IMR-90 (cell line): Measurements from ENCODE around the gene LAMP5. TPM values are rescaled to one million over a fixed set of nuclear protein-coding genes. Genes with fewer than 3 reads are reported as not detected.

Experiments used
- ATAC-seq: fragments of 200-7000 bp; cut with Tn5 transposase; 2 replicates; pipeline ENCODE4 v1.9.1; 2020; ENCODE audit warnings: low read depth, mild to moderate bottlenecking, moderate library complexity
- BruUV-seq: library from RNA; stranded (reverse); fragments of 400-500 nt; replicated peaks from 2 replicates; lab custom pipeline; 2021; lab: Mats Ljungman, UMichigan
- CTCF ChIA-PET: fragments of 300-600 bp; formaldehyde crosslinking; extraction: SDS; loops from one replicate; lab custom pipeline; 2021; ENCODE audit warnings: antibody characterized with exemption; lab: Yijun Ruan, JAX
- POLR2A ChIA-PET: fragments of 300-600 bp; sonication (Branson Sonifier 250); formaldehyde crosslinking; loops from one replicate; lab custom pipeline; 2022; ENCODE audit warnings: antibody characterized with exemption; ENCODE audit not compliant: unreplicated experiment; lab: Charles Lee
- DNase-seq: peaks from one replicate; pipeline ENCODE4 v3.0.0; 2013
- H2AFZ ChIP-seq: replicated peaks from 2 replicates; pipeline ENCODE3; 2013; ENCODE audit warnings: low read length, mild to moderate bottlenecking; ENCODE audit not compliant: poor library complexity
- H2AK5ac ChIP-seq: 2 replicates; pipeline ENCODE4 v1.6.1; 2013; ENCODE audit warnings: low read depth, low read length, inconsistent platforms
- H2AK9ac ChIP-seq: replicated peaks from 2 replicates; pipeline ENCODE3; 2013; ENCODE audit warnings: mild to moderate bottlenecking, low read depth, low read length, moderate library complexity; ENCODE audit not compliant: poor library complexity
- H2BK120ac ChIP-seq: 2 replicates; pipeline ENCODE4 v1.6.1; 2013; ENCODE audit warnings: low read depth, low read length, inconsistent platforms
- H2BK15ac ChIP-seq: 3 replicates; pipeline ENCODE4 v1.6.1; 2013; ENCODE audit warnings: low read depth, low read length, inconsistent platforms
- H2BK20ac ChIP-seq: 2 replicates; pipeline ENCODE4 v1.6.1; 2013; ENCODE audit warnings: low read depth, mild to moderate bottlenecking, inconsistent platforms, low read length, moderate library complexity
- H2BK5ac ChIP-seq: 2 replicates; pipeline ENCODE4 v1.6.1; 2013; ENCODE audit warnings: mild to moderate bottlenecking, low read depth, low read length, inconsistent platforms; ENCODE audit not compliant: poor library complexity, severe bottlenecking
- H3K14ac ChIP-seq: replicated peaks from 2 replicates; pipeline ENCODE4 v1.6.1; 2013; ENCODE audit warnings: low read depth, low read length, inconsistent platforms
- H3K18ac ChIP-seq: 2 replicates; pipeline ENCODE4 v1.6.1; 2013; ENCODE audit warnings: low read depth, low read length, control low read depth
- H3K23ac ChIP-seq: 2 replicates; pipeline ENCODE4 v1.6.1; 2013; ENCODE audit warnings: low read depth, low read length, inconsistent platforms
- H3K27ac ChIP-seq: 2 replicates; pipeline ENCODE4 v1.5.1; 2013; ENCODE audit warnings: mild to moderate bottlenecking, control low read depth, low read length; ENCODE audit not compliant: insufficient read depth
- H3K27me3 ChIP-seq: 2 replicates; pipeline ENCODE4 v1.6.1; 2013; ENCODE audit warnings: low read length; ENCODE audit not compliant: control insufficient read depth, insufficient read depth
- H3K36me3 ChIP-seq: 2 replicates; pipeline ENCODE4 v1.6.1; 2013; ENCODE audit warnings: low read length, mixed read lengths; ENCODE audit not compliant: control insufficient read depth, insufficient read depth
- H3K4ac ChIP-seq: 2 replicates; pipeline ENCODE4 v1.6.1; 2013; ENCODE audit warnings: low read depth, low read length, inconsistent platforms
- H3K4me1 ChIP-seq: 2 replicates; pipeline ENCODE4 v1.6.1; 2013; ENCODE audit warnings: low read length, mixed read lengths; ENCODE audit not compliant: control insufficient read depth, insufficient read depth
- H3K4me2 ChIP-seq: 2 replicates; pipeline ENCODE4 v1.6.1; 2013; ENCODE audit warnings: low read depth, mild to moderate bottlenecking, control low read depth, low read length, moderate library complexity
- H3K4me3 ChIP-seq: 2 replicates; pipeline ENCODE4 v1.5.1; 2013; ENCODE audit warnings: low read depth, mild to moderate bottlenecking, control low read depth, low read length, moderate library complexity; ENCODE audit not compliant: insufficient read depth
- H3K56ac ChIP-seq: 2 replicates; pipeline ENCODE4 v1.6.1; 2013; ENCODE audit warnings: low read length, inconsistent platforms; ENCODE audit not compliant: insufficient read depth; ENCODE audit errors: extremely low read depth
- H3K79me1 ChIP-seq, 2 experiments: 2 replicates each; pipeline ENCODE4 v1.6.1; 2013; ENCODE audit warnings: low read length in 2 of 2, inconsistent platforms in 1 of 2, low read depth in 1 of 2
- H3K9ac ChIP-seq: 2 replicates; pipeline ENCODE4 v1.6.1; 2013; ENCODE audit warnings: low read depth, low read length, control low read depth
- H3K9me1 ChIP-seq: 2 replicates; pipeline ENCODE4 v1.6.1; 2013; ENCODE audit warnings: low read length, inconsistent platforms; ENCODE audit not compliant: insufficient read depth
- H3K9me3 ChIP-seq: 2 replicates; pipeline ENCODE4 v1.6.1; 2013; ENCODE audit warnings: low read length; ENCODE audit not compliant: control insufficient read depth, insufficient read depth
- H4K20me1 ChIP-seq: 2 replicates; pipeline ENCODE4 v1.6.1; 2013; ENCODE audit warnings: low read length, inconsistent platforms; ENCODE audit not compliant: insufficient read depth
- H4K5ac ChIP-seq: 2 replicates; pipeline ENCODE4 v1.6.1; 2013; ENCODE audit warnings: mild to moderate bottlenecking, low read depth, low read length, control low read depth
- H4K8ac ChIP-seq, 2 experiments: 2 replicates each; pipeline ENCODE4 v1.6.1; 2013; ENCODE audit warnings: low read depth in 2 of 2, low read length in 2 of 2, control low read depth in 1 of 2, inconsistent platforms in 1 of 2
- H4K91ac ChIP-seq: 2 replicates; pipeline ENCODE4 v1.6.1; 2013; ENCODE audit warnings: low read depth, low read length, inconsistent platforms; ENCODE audit not compliant: insufficient read depth
- RCOR1 ChIP-seq: IDR thresholded peaks from 2 replicates; pipeline ENCODE4 v1.6.1; 2012; ENCODE audit warnings: mild to moderate bottlenecking, low read length, improper control_type of control experiment; ENCODE audit not compliant: insufficient replicate concordance
- WGBS, 2 experiments: methylation state at CpG; one replicate each; pipeline versions ENCODE4 v1.1.5 to v1.1.7; 2013; ENCODE audit warnings: missing lambda C conversion rate in 2 of 2; ENCODE audit not compliant: insufficient read length in 1 of 2; ENCODE audit errors: extremely low coverage in 2 of 2; 5-methylcytosine and 5-hydroxymethylcytosine counted together
- dilution Hi-C: fragments of 300-500 bp; cut with HindIII; formaldehyde crosslinking; loops from one replicate; pipeline ENCODE4 v1.14.3; 2018; ENCODE audit warnings: low sequenced_read_pairs; ENCODE audit not compliant: unreplicated experiment
- in situ Hi-C: fragments of 300-500 bp; cut with MboI; formaldehyde crosslinking; loops from 3 replicates; pipeline ENCODE4 v1.14.3; 2019; ENCODE audit warnings: low sequenced_read_pairs, inconsistent platforms, mixed read lengths
- intact Hi-C: fragments of 100-400 bp; cut with micrococcal nuclease; formaldehyde crosslinking; loops from 2 replicates; pipeline ENCODE4 v1.10.0; 2022
- polyA plus RNA-seq, 3 experiments: library from polyadenylated mRNA; depleted of rRNA; stranded (reverse); fragments of >200 nt; gene quantifications; 2 replicates each; pipeline ENCODE4 v1.2.3, GENCODE V29; 2012; ENCODE audit warnings: low replicate concordance in 1 of 3
- total RNA-seq: library from RNA; depleted of rRNA; stranded (reverse); fragments of >200 nt; gene quantifications from 2 replicates; pipeline ENCODE4 v1.2.3, GENCODE V29; 2012

Gene LAMP5
- total and polyA plus RNA-seq, 2 of the 4 experiments (the other 2 are of a cell fraction): not detected

GRCh38 chr20:9574776-9575175 lies 60.4 kb downstream of the LAMP5 start:
- H2BK120ac ChIP-seq: no peak overlapping the region
- H3K9me3 ChIP-seq: no peaks in the 10 kb centered on the region
- ATAC-seq: no peak
- in situ Hi-C loops (no loop called here), dilution Hi-C loops (no loop called here), intact Hi-C loops (no loop called here)
- no peak overlapping the region for H2BK15ac ChIP-seq
- POLR2A ChIA-PET: no interaction called here
- TF ChIP-seq RCOR1: no peak
- no peak overlapping the region for H4K91ac ChIP-seq
- no peak overlapping the region for H3K27ac ChIP-seq
- no peak overlapping the region for H3K14ac ChIP-seq
- no peak overlapping the region for H2BK20ac ChIP-seq
- H3K4me1 ChIP-seq: no peaks in the 10 kb centered on the region
- H4K5ac ChIP-seq: no peak overlapping the region
- no peak overlapping the region for H2AK5ac ChIP-seq
- H3K4me2 ChIP-seq: no peak overlapping the region
- H4K20me1 ChIP-seq: no peaks in the 10 kb centered on the region
- H2AK9ac ChIP-seq: no peak overlapping the region
- no peak overlapping the region for H2BK5ac ChIP-seq
- H4K8ac ChIP-seq: no peak overlapping the region
- H3K4ac ChIP-seq: no peak overlapping the region
- no peak overlapping the region for H3K4me3 ChIP-seq
- H2AFZ ChIP-seq: no peak overlapping the region
- CTCF ChIA-PET: no interaction called here
- no peaks in the 10 kb centered on the region for H3K9me1 ChIP-seq
- H3K56ac ChIP-seq: no peak overlapping the region
- no CpG with 5 or more reads among the region's 3 CpGs for WGBS, 2 experiments
- H3K23ac ChIP-seq: no peak overlapping the region
- no peaks in the 10 kb centered on the region for H3K79me1 ChIP-seq
- H3K36me3 ChIP-seq: no peaks in the 10 kb centered on the region
- H3K27me3 ChIP-seq: peaks cover 17% of the 10 kb centered on the region
- no TSS peak for BruUV-seq
- no peak overlapping the region for H3K18ac ChIP-seq
- H3K9ac ChIP-seq: no peak overlapping the region
- no peak for DNase-seq
